IMR-90 (cell line): Measurements from ENCODE around the gene SIRPG. TPM values are rescaled to one million over a fixed set of nuclear protein-coding genes. Genes with fewer than 3 reads are reported as not detected.

Experiments used
- ATAC-seq: fragments of 200-7000 bp; cut with Tn5 transposase; 2 replicates; pipeline ENCODE4 v1.9.1; 2020; ENCODE audit warnings: low read depth, mild to moderate bottlenecking, moderate library complexity
- BruUV-seq: library from RNA; stranded (reverse); fragments of 400-500 nt; replicated peaks from 2 replicates; lab custom pipeline; 2021; lab: Mats Ljungman, UMichigan
- CTCF ChIA-PET: fragments of 300-600 bp; formaldehyde crosslinking; extraction: SDS; loops from one replicate; lab custom pipeline; 2021; ENCODE audit warnings: antibody characterized with exemption; lab: Yijun Ruan, JAX
- POLR2A ChIA-PET: fragments of 300-600 bp; sonication (Branson Sonifier 250); formaldehyde crosslinking; loops from one replicate; lab custom pipeline; 2022; ENCODE audit warnings: antibody characterized with exemption; ENCODE audit not compliant: unreplicated experiment; lab: Charles Lee
- DNase-seq: peaks from one replicate; pipeline ENCODE4 v3.0.0; 2013
- H2AFZ ChIP-seq: replicated peaks from 2 replicates; pipeline ENCODE3; 2013; ENCODE audit warnings: low read length, mild to moderate bottlenecking; ENCODE audit not compliant: poor library complexity
- H2AK5ac ChIP-seq: 2 replicates; pipeline ENCODE4 v1.6.1; 2013; ENCODE audit warnings: low read depth, low read length, inconsistent platforms
- H2AK9ac ChIP-seq: replicated peaks from 2 replicates; pipeline ENCODE3; 2013; ENCODE audit warnings: mild to moderate bottlenecking, low read depth, low read length, moderate library complexity; ENCODE audit not compliant: poor library complexity
- H2BK120ac ChIP-seq: 2 replicates; pipeline ENCODE4 v1.6.1; 2013; ENCODE audit warnings: low read depth, low read length, inconsistent platforms
- H2BK15ac ChIP-seq: 3 replicates; pipeline ENCODE4 v1.6.1; 2013; ENCODE audit warnings: low read depth, low read length, inconsistent platforms
- H2BK20ac ChIP-seq: 2 replicates; pipeline ENCODE4 v1.6.1; 2013; ENCODE audit warnings: low read depth, mild to moderate bottlenecking, inconsistent platforms, low read length, moderate library complexity
- H2BK5ac ChIP-seq: 2 replicates; pipeline ENCODE4 v1.6.1; 2013; ENCODE audit warnings: mild to moderate bottlenecking, low read depth, low read length, inconsistent platforms; ENCODE audit not compliant: poor library complexity, severe bottlenecking
- H3K14ac ChIP-seq: replicated peaks from 2 replicates; pipeline ENCODE4 v1.6.1; 2013; ENCODE audit warnings: low read depth, low read length, inconsistent platforms
- H3K18ac ChIP-seq: 2 replicates; pipeline ENCODE4 v1.6.1; 2013; ENCODE audit warnings: low read depth, low read length, control low read depth
- H3K23ac ChIP-seq: 2 replicates; pipeline ENCODE4 v1.6.1; 2013; ENCODE audit warnings: low read depth, low read length, inconsistent platforms
- H3K27ac ChIP-seq: 2 replicates; pipeline ENCODE4 v1.5.1; 2013; ENCODE audit warnings: mild to moderate bottlenecking, control low read depth, low read length; ENCODE audit not compliant: insufficient read depth
- H3K27me3 ChIP-seq: 2 replicates; pipeline ENCODE4 v1.6.1; 2013; ENCODE audit warnings: low read length; ENCODE audit not compliant: control insufficient read depth, insufficient read depth
- H3K36me3 ChIP-seq: 2 replicates; pipeline ENCODE4 v1.6.1; 2013; ENCODE audit warnings: low read length, mixed read lengths; ENCODE audit not compliant: control insufficient read depth, insufficient read depth
- H3K4ac ChIP-seq: 2 replicates; pipeline ENCODE4 v1.6.1; 2013; ENCODE audit warnings: low read depth, low read length, inconsistent platforms
- H3K4me1 ChIP-seq: 2 replicates; pipeline ENCODE4 v1.6.1; 2013; ENCODE audit warnings: low read length, mixed read lengths; ENCODE audit not compliant: control insufficient read depth, insufficient read depth
- H3K4me2 ChIP-seq: 2 replicates; pipeline ENCODE4 v1.6.1; 2013; ENCODE audit warnings: low read depth, mild to moderate bottlenecking, control low read depth, low read length, moderate library complexity
- H3K4me3 ChIP-seq: 2 replicates; pipeline ENCODE4 v1.5.1; 2013; ENCODE audit warnings: low read depth, mild to moderate bottlenecking, control low read depth, low read length, moderate library complexity; ENCODE audit not compliant: insufficient read depth
- H3K56ac ChIP-seq: 2 replicates; pipeline ENCODE4 v1.6.1; 2013; ENCODE audit warnings: low read length, inconsistent platforms; ENCODE audit not compliant: insufficient read depth; ENCODE audit errors: extremely low read depth
- H3K79me1 ChIP-seq, 2 experiments: 2 replicates each; pipeline ENCODE4 v1.6.1; 2013; ENCODE audit warnings: low read length in 2 of 2, inconsistent platforms in 1 of 2, low read depth in 1 of 2
- H3K9ac ChIP-seq: 2 replicates; pipeline ENCODE4 v1.6.1; 2013; ENCODE audit warnings: low read depth, low read length, control low read depth
- H3K9me1 ChIP-seq: 2 replicates; pipeline ENCODE4 v1.6.1; 2013; ENCODE audit warnings: low read length, inconsistent platforms; ENCODE audit not compliant: insufficient read depth
- H3K9me3 ChIP-seq: 2 replicates; pipeline ENCODE4 v1.6.1; 2013; ENCODE audit warnings: low read length; ENCODE audit not compliant: control insufficient read depth, insufficient read depth
- H4K20me1 ChIP-seq: 2 replicates; pipeline ENCODE4 v1.6.1; 2013; ENCODE audit warnings: low read length, inconsistent platforms; ENCODE audit not compliant: insufficient read depth
- H4K5ac ChIP-seq: 2 replicates; pipeline ENCODE4 v1.6.1; 2013; ENCODE audit warnings: mild to moderate bottlenecking, low read depth, low read length, control low read depth
- H4K8ac ChIP-seq, 2 experiments: 2 replicates each; pipeline ENCODE4 v1.6.1; 2013; ENCODE audit warnings: low read depth in 2 of 2, low read length in 2 of 2, control low read depth in 1 of 2, inconsistent platforms in 1 of 2
- H4K91ac ChIP-seq: 2 replicates; pipeline ENCODE4 v1.6.1; 2013; ENCODE audit warnings: low read depth, low read length, inconsistent platforms; ENCODE audit not compliant: insufficient read depth
- CHD1 ChIP-seq: IDR thresholded peaks from 2 replicates; pipeline ENCODE4 v1.6.1; 2012; ENCODE audit warnings: low read depth, low read length, improper control_type of control experiment
- CTCF ChIP-seq: conservative IDR thresholded peaks from 2 replicates; pipeline ENCODE4 v1.5.1; 2012; ENCODE audit warnings: mild to moderate bottlenecking, low read depth, low read length, improper control_type of control experiment
- NFE2L2 ChIP-seq: fragments of 150-350 bp; IDR thresholded peaks from 2 replicates; pipeline ENCODE4 v1.6.1; 2016; ENCODE audit warnings: low read depth, mild to moderate bottlenecking, low read length
- POLR2A ChIP-seq: IDR thresholded peaks from 2 replicates; pipeline ENCODE4 v1.6.1; 2012; ENCODE audit warnings: mild to moderate bottlenecking, low read depth, low read length
- RAD21 ChIP-seq: IDR thresholded peaks from 2 replicates; pipeline ENCODE4 v1.6.1; 2012; ENCODE audit warnings: low read length, improper control_type of control experiment
- USF2 ChIP-seq: fragments of 150-350 bp; IDR thresholded peaks from 2 replicates; pipeline ENCODE4 v1.6.1; 2017; ENCODE audit warnings: mild to moderate bottlenecking, antibody characterized with exemption, low read length, low read depth
- WGBS, 2 experiments: methylation state at CpG; one replicate each; pipeline versions ENCODE4 v1.1.5 to v1.1.7; 2013; ENCODE audit warnings: missing lambda C conversion rate in 2 of 2; ENCODE audit not compliant: insufficient read length in 1 of 2; ENCODE audit errors: extremely low coverage in 2 of 2; 5-methylcytosine and 5-hydroxymethylcytosine counted together
- dilution Hi-C: fragments of 300-500 bp; cut with HindIII; formaldehyde crosslinking; loops from one replicate; pipeline ENCODE4 v1.14.3; 2018; ENCODE audit warnings: low sequenced_read_pairs; ENCODE audit not compliant: unreplicated experiment
- in situ Hi-C: fragments of 300-500 bp; cut with MboI; formaldehyde crosslinking; loops from 3 replicates; pipeline ENCODE4 v1.14.3; 2019; ENCODE audit warnings: low sequenced_read_pairs, inconsistent platforms, mixed read lengths
- intact Hi-C: fragments of 100-400 bp; cut with micrococcal nuclease; formaldehyde crosslinking; loops from 2 replicates; pipeline ENCODE4 v1.10.0; 2022
- polyA plus RNA-seq, 3 experiments: library from polyadenylated mRNA; depleted of rRNA; stranded (reverse); fragments of >200 nt; gene quantifications; 2 replicates each; pipeline ENCODE4 v1.2.3, GENCODE V29; 2012; ENCODE audit warnings: low replicate concordance in 1 of 3
- total RNA-seq: library from RNA; depleted of rRNA; stranded (reverse); fragments of >200 nt; gene quantifications from 2 replicates; pipeline ENCODE4 v1.2.3, GENCODE V29; 2012

Gene SIRPG
- total and polyA plus RNA-seq, 2 of the 4 experiments (the other 2 are of a cell fraction), result not detected

- TF ChIP-seq CTCF (no peak), POLR2A (no peak)
These were observed 27.4 kb downstream of the SIRPG start (continued) for GRCh38 chr20:1630186-1630585.

GRCh38 chr20:1629321-1629720 is 28.3 kb downstream of the SIRPG start:
- no peaks in the 10 kb centered on the region for H3K9me1 ChIP-seq
- H3K56ac ChIP-seq, result no peak overlapping the region
- H3K9me3 ChIP-seq, result no peaks in the 10 kb centered on the region
- in situ Hi-C loops (no loop called here), dilution Hi-C loops (no loop called here), intact Hi-C loops (no loop called here)
- no peak overlapping the region for H3K18ac ChIP-seq
- no peaks in the 10 kb centered on the region for H3K79me1 ChIP-seq
- no peak for TF ChIP-seq NFE2L2
- no peak for TF ChIP-seq CHD1
- no peak for TF ChIP-seq USF2
- TF ChIP-seq RAD21, result no peak
- no peak overlapping the region for H2AFZ ChIP-seq
- no peaks in the 10 kb centered on the region for H3K4me1 ChIP-seq
- no peak overlapping the region for H4K8ac ChIP-seq
- no peak overlapping the region for H2AK5ac ChIP-seq
- H2BK20ac ChIP-seq, result no peak overlapping the region
- H3K27me3 ChIP-seq, result peaks cover 4% of the 10 kb centered on the region
- H3K9ac ChIP-seq, result no peak overlapping the region
- H3K14ac ChIP-seq, result no peak overlapping the region
- H2BK15ac ChIP-seq, result no peak overlapping the region
- H3K4ac ChIP-seq, result no peak overlapping the region
- ChIA-PET POLR2A (no interaction called here), CTCF (no interaction called here)
- H2AK9ac ChIP-seq, result no peak overlapping the region
- H3K4me3 ChIP-seq, result no peak overlapping the region
- no peak for DNase-seq
- no peak overlapping the region for H3K27ac ChIP-seq
- H2BK5ac ChIP-seq, result no peak overlapping the region
- no peak overlapping the region for H3K4me2 ChIP-seq
- no peak overlapping the region for H3K23ac ChIP-seq
- no peak overlapping the region for H2BK120ac ChIP-seq
- no peaks in the 10 kb centered on the region for H4K20me1 ChIP-seq
- ATAC-seq, result no peak
- no peaks in the 10 kb centered on the region for H3K36me3 ChIP-seq
- BruUV-seq, result no TSS peak
- H4K5ac ChIP-seq, result no peak overlapping the region
- WGBS, 2 experiments, result 50% methylated on average over 3 of the region's 5 CpGs; no CpG with 5 or more reads in 1 of the 2 experiments
- no peak overlapping the region for H4K91ac ChIP-seq
